ENCODE measurements around the gene KCNJ4. TPM values are rescaled to one million over a fixed set of nuclear protein-coding genes. Genes with fewer than 3 reads are reported as not detected.

KCNJ4 gene
- total RNA-seq, 1 experiment from 2014 or later: 0.92 TPM

DNA sequence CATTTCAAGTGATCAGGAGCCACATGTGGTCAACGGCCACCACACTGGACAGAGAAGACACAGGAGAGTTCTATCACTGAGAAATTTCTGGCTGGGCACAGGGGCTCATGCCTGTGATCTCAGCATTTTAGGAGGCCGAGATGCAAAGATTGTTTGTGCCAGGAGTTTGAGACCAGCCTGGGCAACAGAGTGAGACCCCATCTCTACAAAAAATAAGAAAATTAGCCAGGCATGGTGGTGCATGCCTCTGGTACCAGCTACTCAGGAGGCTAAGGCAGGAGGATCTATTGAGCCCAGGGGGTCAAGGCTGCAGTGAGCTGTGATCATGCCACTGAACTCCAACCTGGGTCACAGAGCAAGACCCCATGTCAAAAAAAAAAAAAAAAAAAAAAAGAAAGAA, 26.3 kb downstream of the KCNJ4 start:
- WGBS (ENCODE audit: extremely low coverage, insufficient read length, low lambda C conversion rate): no CpG with 5 or more reads among the region's 2 CpGs
- no peak overlapping the region for H2BK12ac ChIP-seq (ENCODE audit: insufficient read length, low read depth, low read length)
- H4K5ac ChIP-seq (ENCODE audit: insufficient read length, low read depth, low read length): no peak overlapping the region
- no peak overlapping the region for H3K4me2 ChIP-seq (ENCODE audit: insufficient read depth, insufficient read length, low read length)
- H3K27me3 ChIP-seq (ENCODE audit: insufficient read depth, low read length): no peaks in the 10 kb centered on the region
- H3K4me1 Mint-ChIP-seq: peaks cover 11 to 28% of the 10 kb centered on the region in 2 experiments
- no peak overlapping the region for H2AK5ac ChIP-seq (ENCODE audit: insufficient read length, low read length)
- no peak overlapping the region for H3K56ac ChIP-seq (ENCODE audit: insufficient read length, low read depth, low read length)
- no peak overlapping the region for H3K23ac ChIP-seq (ENCODE audit: insufficient read length, low read depth, low read length)
- H3K36me3 Mint-ChIP-seq (ENCODE audit: insufficient read depth in 1 of 3, low read depth in 3 of 3): no peaks in the 10 kb centered on the region
- H4K8ac ChIP-seq (replicated peaks; ENCODE audit: insufficient read length, low read depth, low read length): no peak overlapping the region
- no peak overlapping the region for H3K27ac Mint-ChIP-seq
- no peaks in the 10 kb centered on the region; the same call in 1 of the 2 replicates for H3K4me1 ChIP-seq (ENCODE audit: insufficient read depth, low read length)
- no peaks in the 10 kb centered on the region for H3K79me1 ChIP-seq (ENCODE audit: insufficient read depth, low read depth, low read length, poor library complexity, severe bottlenecking)
- H3K27me3 Mint-ChIP-seq (ENCODE audit: low read depth): peaks cover under 1% of the 10 kb centered on the region; the same call in 1 of the 2 replicates
- H2AFZ ChIP-seq (ENCODE audit: low read length): no peak overlapping the region
- TF ChIP-seq, protein P1, sequence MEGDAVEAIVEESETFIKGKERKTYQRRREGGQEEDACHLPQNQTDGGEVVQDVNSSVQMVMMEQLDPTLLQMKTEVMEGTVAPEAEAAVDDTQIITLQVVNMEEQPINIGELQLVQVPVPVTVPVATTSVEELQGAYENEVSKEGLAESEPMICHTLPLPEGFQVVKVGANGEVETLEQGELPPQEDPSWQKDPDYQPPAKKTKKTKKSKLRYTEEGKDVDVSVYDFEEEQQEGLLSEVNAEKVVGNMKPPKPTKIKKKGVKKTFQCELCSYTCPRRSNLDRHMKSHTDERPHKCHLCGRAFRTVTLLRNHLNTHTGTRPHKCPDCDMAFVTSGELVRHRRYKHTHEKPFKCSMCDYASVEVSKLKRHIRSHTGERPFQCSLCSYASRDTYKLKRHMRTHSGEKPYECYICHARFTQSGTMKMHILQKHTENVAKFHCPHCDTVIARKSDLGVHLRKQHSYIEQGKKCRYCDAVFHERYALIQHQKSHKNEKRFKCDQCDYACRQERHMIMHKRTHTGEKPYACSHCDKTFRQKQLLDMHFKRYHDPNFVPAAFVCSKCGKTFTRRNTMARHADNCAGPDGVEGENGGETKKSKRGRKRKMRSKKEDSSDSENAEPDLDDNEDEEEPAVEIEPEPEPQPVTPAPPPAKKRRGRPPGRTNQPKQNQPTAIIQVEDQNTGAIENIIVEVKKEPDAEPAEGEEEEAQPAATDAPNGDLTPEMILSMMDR (conservative IDR thresholded peaks at IDR 0.05): no peak
- H2BK120ac ChIP-seq (ENCODE audit: low read depth, low read length, poor library complexity, severe bottlenecking): no peak overlapping the region
- no peak overlapping the region for H2BK5ac ChIP-seq (ENCODE audit: insufficient read length, low read length)
- no peaks in the 10 kb centered on the region for H3K9me3 ChIP-seq (ENCODE audit: control insufficient read depth, low read depth, low read length)
- H3K18ac ChIP-seq (ENCODE audit: insufficient read length, low read depth, low read length): no peak overlapping the region
- H3K14ac ChIP-seq (ENCODE audit: insufficient read depth, low read length): no peak overlapping the region
- no peaks in the 10 kb centered on the region for H3K79me2 ChIP-seq (ENCODE audit: insufficient read depth, low read length)
- no peak overlapping the region for H2BK15ac ChIP-seq (ENCODE audit: low read depth, low read length)
- H3K23me2 ChIP-seq (ENCODE audit: insufficient read length, low read depth, low read length, poor library complexity, severe bottlenecking): no peaks in the 10 kb centered on the region
- H3K4me3 Mint-ChIP-seq: no peak overlapping the region; a peak in 1 of 5 replicates
- H3K9me3 Mint-ChIP-seq: no peaks in the 10 kb centered on the region
- H4K20me1 ChIP-seq (ENCODE audit: control insufficient read depth, insufficient read depth, insufficient read length): no peaks in the 10 kb centered on the region
- H3T11ph ChIP-seq (ENCODE audit: low read length): no peak overlapping the region
- H2BK20ac ChIP-seq (ENCODE audit: low read depth, low read length, poor library complexity, severe bottlenecking): no peak overlapping the region
- no peak overlapping the region for H3K4ac ChIP-seq (ENCODE audit: low read depth, low read length)
- DNase-seq: no peak
- H3K9ac ChIP-seq (ENCODE audit: extremely low read depth, insufficient read length, low read length): no peak overlapping the region
- H3K27ac ChIP-seq (ENCODE audit: insufficient read length, low read depth, low read length): no peak overlapping the region
- H4K91ac ChIP-seq (ENCODE audit: insufficient read length, low read depth, low read length): no peak overlapping the region

Measured in H9 (cell line).